ENCODE results near the gene MND1. TPM values are rescaled to one million over a fixed set of nuclear protein-coding genes. Genes with fewer than 3 reads are reported as not detected.
A peak's percentile ranks its signal among the peaks of the same experiment; 100 is the strongest.

MND1 gene
- total and polyA plus RNA-seq, 2 donors (not counting 3 experiments of a cell fraction or from before 2014, with no cell fraction given): 0.66 to 7.7 TPM

DNA sequence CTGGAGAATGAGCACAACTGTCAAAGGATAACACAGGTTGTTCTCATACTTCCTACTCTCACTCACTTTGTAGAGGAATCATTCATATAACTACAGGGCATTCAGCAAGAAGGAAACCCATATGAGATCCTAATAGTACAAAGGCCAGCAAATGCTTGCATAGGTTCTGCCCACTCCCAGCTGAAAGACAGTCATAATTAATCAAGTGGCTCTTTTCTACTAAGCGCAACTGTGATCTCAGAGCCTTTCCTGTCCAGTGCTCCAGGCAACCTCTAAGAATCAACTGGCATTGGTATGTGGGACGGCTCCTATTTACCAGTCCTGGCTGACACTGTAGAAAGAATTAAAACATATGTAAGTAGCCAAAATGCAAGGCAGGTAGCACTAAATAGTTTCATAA lies 18.9 kb upstream of the MND1 start:
- Histone ChIP-seq H4K20me1 (replicated peaks; ENCODE audit: control insufficient read depth, extremely low read depth, insufficient read depth, low read length) (no peaks in the 10 kb centered on the region), H3K9me1 (replicated peaks; ENCODE audit: control insufficient read depth, extremely low read depth, insufficient read depth, low read length) (no peaks in the 10 kb centered on the region), H3K36me3 (ENCODE audit: control insufficient read depth in 2 of 2, extremely low read depth in 1 of 2, insufficient read depth in 2 of 2, low read length in 2 of 2) (no peaks in the 10 kb centered on the region), H2AFZ (ENCODE audit: low read depth, low read length) (no peak overlapping the region), H3K27me3 (ENCODE audit: control insufficient read depth in 2 of 2, insufficient read depth in 2 of 2, low read length in 2 of 2) (no peaks in the 10 kb centered on the region), H3K9me3 (replicated peaks; ENCODE audit: control insufficient read depth, insufficient read depth, low read length) (no peaks in the 10 kb centered on the region), H3K79me2 (ENCODE audit: control insufficient read depth, insufficient read depth, low read length) (no peaks in the 10 kb centered on the region), H3K9ac (replicated peaks; ENCODE audit: extremely low read depth, insufficient read depth, low read length) (no peak overlapping the region), H3K27ac (ENCODE audit: insufficient read depth, low read depth, low read length) (no peak overlapping the region), H3K4me2 (ENCODE audit: insufficient read depth, low read length) (no peak overlapping the region), H3K4me3 (replicated peaks in 1 of 3; ENCODE audit: insufficient read depth in 1 of 3, low read depth in 1 of 3, low read length in 3 of 3) (no peak overlapping the region), H3K4me1 (ENCODE audit: control insufficient read depth, extremely low read depth, insufficient read depth, low read length) (peaks cover 19% of the 10 kb centered on the region)
- dilution Hi-C loops (cut with MboI; ENCODE audit: extremely low pct_ligation_motif_present, low sequenced_read_pairs) (no loop called here), intact Hi-C loops (cut with micrococcal nuclease) (no loop called here)
- FAIRE-seq (no peak), DNase-seq (ENCODE audit: low read depth, low spot score) (no peak)
- ChIA-PET CTCF (interaction anchor here (2.5 kb wide), 1 partner anchor 183 kb away, joined by 14 read pairs; no protein-coding TSS in a partner anchor), POLR2A (no interaction called here)
- no TSS peak for BruUV-seq (replicated peaks)
- no peak for TF ChIP-seq CTCF (IDR thresholded peaks at IDR 0.05; ENCODE audit: extremely low read depth in 1 of 2, insufficient read depth in 1 of 2, low read depth in 1 of 2, low read length in 2 of 2)
- no peak for TF ChIP-seq MAX (IDR thresholded peaks at IDR 0.05; ENCODE audit: insufficient read depth, insufficient read length)
- TF ChIP-seq FOS (IDR thresholded peaks at IDR 0.05; ENCODE audit: borderline replicate concordance, insufficient read depth, low read length): no peak
- no peak for TF ChIP-seq EZH2 (IDR thresholded peaks at IDR 0.05; ENCODE audit: borderline replicate concordance, low read depth, low read length, severe bottlenecking)
- no peak for TF ChIP-seq GATA2 (IDR thresholded peaks at IDR 0.05; ENCODE audit: insufficient read depth, insufficient read length, low read depth, low read length)

DNA sequence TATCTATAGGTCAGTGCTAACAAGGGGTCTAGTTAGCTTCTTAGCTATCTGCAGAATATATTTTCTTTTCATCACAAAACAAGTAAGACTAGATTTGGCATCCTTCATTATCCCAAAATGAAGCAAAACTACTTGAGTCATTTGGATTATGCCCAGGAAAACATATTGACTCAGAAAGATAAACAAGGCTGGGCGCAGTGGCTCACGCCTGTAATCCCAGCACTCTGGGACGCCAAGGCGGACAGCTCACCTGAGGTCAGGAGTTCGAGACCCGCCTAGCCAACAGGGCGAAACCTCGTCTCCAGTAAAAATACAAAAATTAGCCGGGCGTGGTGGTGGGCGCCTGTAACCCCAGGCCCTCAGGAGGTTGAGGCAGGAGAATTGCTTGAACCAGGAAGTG lies 18.0 kb upstream of the MND1 start:
- Histone ChIP-seq H3K4me1 (ENCODE audit: control insufficient read depth, extremely low read depth, insufficient read depth, low read length) (peaks cover 19% of the 10 kb centered on the region), H3K27me3 (ENCODE audit: control insufficient read depth in 2 of 2, insufficient read depth in 2 of 2, low read length in 2 of 2) (no peaks in the 10 kb centered on the region), H3K79me2 (ENCODE audit: control insufficient read depth, insufficient read depth, low read length) (no peaks in the 10 kb centered on the region), H3K36me3 (ENCODE audit: control insufficient read depth in 2 of 2, extremely low read depth in 1 of 2, insufficient read depth in 2 of 2, low read length in 2 of 2) (no peaks in the 10 kb centered on the region), H3K4me3 (replicated peaks in 1 of 3; ENCODE audit: insufficient read depth in 1 of 3, low read depth in 1 of 3, low read length in 3 of 3) (no peak overlapping the region), H2AFZ (ENCODE audit: low read depth, low read length) (no peak overlapping the region), H3K27ac (ENCODE audit: insufficient read depth, low read depth, low read length) (no peak overlapping the region), H4K20me1 (replicated peaks; ENCODE audit: control insufficient read depth, extremely low read depth, insufficient read depth, low read length) (no peaks in the 10 kb centered on the region), H3K9ac (replicated peaks; ENCODE audit: extremely low read depth, insufficient read depth, low read length) (no peak overlapping the region), H3K4me2 (ENCODE audit: insufficient read depth, low read length) (peak overlapping the region; percentile 23), H3K9me1 (replicated peaks; ENCODE audit: control insufficient read depth, extremely low read depth, insufficient read depth, low read length) (no peaks in the 10 kb centered on the region), H3K9me3 (replicated peaks; ENCODE audit: control insufficient read depth, insufficient read depth, low read length) (no peaks in the 10 kb centered on the region)
- ChIA-PET CTCF (interaction anchor here (0.8 to 2.5 kb wide), 3 partner anchors 184 to 317 kb away, joined by 3 to 14 read pairs (median 6); no protein-coding TSS in a partner anchor), POLR2A (no interaction called here)
- intact Hi-C loops (cut with micrococcal nuclease) (no loop called here), dilution Hi-C loops (cut with MboI; ENCODE audit: extremely low pct_ligation_motif_present, low sequenced_read_pairs) (no loop called here)
- BruUV-seq (replicated peaks): no TSS peak
- TF ChIP-seq MAX (IDR thresholded peaks at IDR 0.05; ENCODE audit: insufficient read depth, insufficient read length) (no peak), GATA2 (IDR thresholded peaks at IDR 0.05; ENCODE audit: insufficient read depth, insufficient read length, low read depth, low read length) (peak; percentile 25), FOS (IDR thresholded peaks at IDR 0.05; ENCODE audit: borderline replicate concordance, insufficient read depth, low read length) (peak; percentile 60), POLR2AphosphoS5 (IDR thresholded peaks at IDR 0.05; ENCODE audit: insufficient read depth, low read depth, low read length) (peak; percentile 23), MYC (IDR thresholded peaks at IDR 0.05; ENCODE audit: low read depth, low read length) (no peak)
- no peak for FAIRE-seq
- peak; percentile 37 for DNase-seq (ENCODE audit: low read depth, low spot score)

Measured in endothelial cell of umbilical vein (primary cell).